Adrenal gland (tissue), 5 donors: ENCODE data around the gene CCDC90B.

Experiments used
- CTCF ChIP-seq, 6 experiments: fragments of 450-650 bp in 4 of 6; fragments of 200-600 bp in 2 of 6; sonication (generic) in 1 of 6; IDR thresholded peaks; 1 replicate in 5 of 6; 2 replicates in 1 of 6; pipeline versions ENCODE4 v1.5.1 to v1.8.0; 2016 to 2021; ENCODE audit warnings: antibody characterized with exemption in 6 of 6, mild to moderate bottlenecking in 2 of 6, moderate library complexity in 1 of 6
- POLR2A ChIP-seq, 2 donors: fragments of 450-650 bp; IDR thresholded peaks; one replicate each; pipeline ENCODE4 v1.6.1; 2017; ENCODE audit warnings: antibody characterized with exemption in 2 of 2, mild to moderate bottlenecking in 2 of 2, moderate library complexity in 1 of 2
- donor health status: DM: no; HTN: no; CAD: no.

GRCh38 chr11:83265331-83265730, 20.8 kb downstream of the CCDC90B start:
- TF ChIP-seq CTCF (IDR thresholded peaks at IDR 0.05), result no peak
- TF ChIP-seq POLR2A (IDR thresholded peaks at IDR 0.05), result no peak
